BLaER1 (cell line): ENCODE measurements around the gene SWAP70.

Experiments used
- H3K27ac ChIP-seq: shearing (Covaris generic); formaldehyde crosslinking; 2 replicates; pipeline ENCODE4 v1.8.1; 2022
- H3K27me3 ChIP-seq: shearing (Covaris generic); formaldehyde crosslinking; 2 replicates; pipeline ENCODE4 v1.8.1; 2022
- H3K36me3 ChIP-seq: shearing (Covaris generic); formaldehyde crosslinking; 2 replicates; pipeline ENCODE4 v1.8.1; 2022
- H3K4me1 ChIP-seq: shearing (Covaris generic); formaldehyde crosslinking; 2 replicates; pipeline ENCODE4 v1.8.1; 2022
- H3K4me2 ChIP-seq: shearing (Covaris generic); formaldehyde crosslinking; 2 replicates; pipeline ENCODE4 v1.8.1; 2022
- H3K4me3 ChIP-seq: shearing (Covaris generic); formaldehyde crosslinking; 2 replicates; pipeline ENCODE4 v1.8.1; 2022
- H3K9ac ChIP-seq: shearing (Covaris generic); formaldehyde crosslinking; 2 replicates; pipeline ENCODE4 v1.8.1; 2022
- H3K9me3 ChIP-seq: shearing (Covaris generic); formaldehyde crosslinking; 2 replicates; pipeline ENCODE4 v1.8.1; 2022
- H4K20me1 ChIP-seq: shearing (Covaris generic); formaldehyde crosslinking; 2 replicates; pipeline ENCODE4 v1.8.1; 2022
- Cebpa-rat ChIP-seq: shearing (Covaris generic); IDR thresholded peaks from 2 replicates; pipeline ENCODE4 v1.8.1; 2022

The SWAP70 gene

GRCh38 chr11:9776203-9776602, 112.3 kb downstream of the SWAP70 start:
- Histone ChIP-seq H4K20me1 (no peaks in the 10 kb centered on the region), H3K27ac (no peak overlapping the region), H3K4me3 (no peak overlapping the region)

DNA sequence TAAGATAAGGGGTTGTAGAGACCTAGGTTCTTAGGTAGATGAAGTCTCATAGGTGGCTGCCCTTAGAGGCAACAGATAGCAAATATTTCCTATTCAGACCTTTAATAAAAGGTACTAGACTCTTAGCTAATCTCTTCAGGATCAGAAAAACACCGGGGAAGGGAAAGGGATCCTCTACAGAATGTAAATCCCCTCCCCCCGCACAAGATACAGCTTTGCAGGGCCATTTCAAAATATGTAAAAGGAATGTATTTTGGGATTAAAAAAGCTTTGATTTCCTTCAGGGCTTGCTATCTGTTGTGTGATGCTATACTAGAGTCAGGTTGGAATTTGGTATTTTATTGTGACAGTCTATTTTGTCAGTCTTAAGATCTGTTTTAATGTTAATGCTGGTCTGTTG, 113.2 kb downstream of the SWAP70 start:
- Histone ChIP-seq H3K27me3 (no peaks in the 10 kb centered on the region), H3K4me1 (peaks cover 10% of the 10 kb centered on the region), H4K20me1 (no peaks in the 10 kb centered on the region), H3K4me3 (no peak overlapping the region), H3K36me3 (peaks cover 18% of the 10 kb centered on the region), H3K27ac (no peak overlapping the region), H3K4me2 (no peak overlapping the region), H3K9ac (no peak overlapping the region), H3K9me3 (no peaks in the 10 kb centered on the region)
- no peak for TF ChIP-seq Cebpa-rat

More at GRCh38 chr11:9776203-9776602, 112.3 kb downstream of the SWAP70 start:
- peaks cover 6% of the 10 kb centered on the region for H3K4me1 ChIP-seq
- peaks cover 10% of the 10 kb centered on the region for H3K36me3 ChIP-seq
- H3K9ac ChIP-seq, result no peak overlapping the region
- no peaks in the 10 kb centered on the region for H3K27me3 ChIP-seq
- no peak for TF ChIP-seq Cebpa-rat
- H3K9me3 ChIP-seq, result no peaks in the 10 kb centered on the region
- no peak overlapping the region for H3K4me2 ChIP-seq

GRCh38 chr11:9777525-9777924, 113.6 kb downstream of the SWAP70 start:
- no peak for TF ChIP-seq Cebpa-rat
- H3K4me1 ChIP-seq, result peaks cover 10% of the 10 kb centered on the region
- peaks cover 18% of the 10 kb centered on the region for H3K36me3 ChIP-seq
- H4K20me1 ChIP-seq, result no peaks in the 10 kb centered on the region
- H3K9me3 ChIP-seq, result no peaks in the 10 kb centered on the region
- H3K9ac ChIP-seq, result no peak overlapping the region
- H3K27me3 ChIP-seq, result no peaks in the 10 kb centered on the region
- no peak overlapping the region for H3K4me2 ChIP-seq
- no peak overlapping the region for H3K27ac ChIP-seq
- no peak overlapping the region for H3K4me3 ChIP-seq

GRCh38 chr11:9780929-9781328, 117.1 kb downstream of the SWAP70 start:
- Histone ChIP-seq H3K9ac (no peak overlapping the region), H4K20me1 (no peaks in the 10 kb centered on the region), H3K27ac (no peak overlapping the region), H3K4me1 (peaks cover 10% of the 10 kb centered on the region), H3K9me3 (no peaks in the 10 kb centered on the region), H3K27me3 (no peaks in the 10 kb centered on the region), H3K36me3 (peaks cover 18% of the 10 kb centered on the region), H3K4me2 (peak overlapping the region; percentile 36; the same call in 1 of the 2 replicates), H3K4me3 (no peak overlapping the region)
- no peak for TF ChIP-seq Cebpa-rat

GRCh38 chr11:9783986-9784385, 120.1 kb downstream of the SWAP70 start:
- H3K4me1 ChIP-seq, result peaks cover 30% of the 10 kb centered on the region
- TF ChIP-seq Cebpa-rat, result no peak
- no peaks in the 10 kb centered on the region for H3K27me3 ChIP-seq
- H3K27ac ChIP-seq, result no peak overlapping the region
- no peak overlapping the region for H3K4me3 ChIP-seq
- no peak overlapping the region for H3K9ac ChIP-seq
- no peak overlapping the region for H3K4me2 ChIP-seq
- H3K9me3 ChIP-seq, result no peaks in the 10 kb centered on the region
- peaks cover 18% of the 10 kb centered on the region for H3K36me3 ChIP-seq
- H4K20me1 ChIP-seq, result peaks cover 11% of the 10 kb centered on the region; the same call in 1 of the 2 replicates

DNA sequence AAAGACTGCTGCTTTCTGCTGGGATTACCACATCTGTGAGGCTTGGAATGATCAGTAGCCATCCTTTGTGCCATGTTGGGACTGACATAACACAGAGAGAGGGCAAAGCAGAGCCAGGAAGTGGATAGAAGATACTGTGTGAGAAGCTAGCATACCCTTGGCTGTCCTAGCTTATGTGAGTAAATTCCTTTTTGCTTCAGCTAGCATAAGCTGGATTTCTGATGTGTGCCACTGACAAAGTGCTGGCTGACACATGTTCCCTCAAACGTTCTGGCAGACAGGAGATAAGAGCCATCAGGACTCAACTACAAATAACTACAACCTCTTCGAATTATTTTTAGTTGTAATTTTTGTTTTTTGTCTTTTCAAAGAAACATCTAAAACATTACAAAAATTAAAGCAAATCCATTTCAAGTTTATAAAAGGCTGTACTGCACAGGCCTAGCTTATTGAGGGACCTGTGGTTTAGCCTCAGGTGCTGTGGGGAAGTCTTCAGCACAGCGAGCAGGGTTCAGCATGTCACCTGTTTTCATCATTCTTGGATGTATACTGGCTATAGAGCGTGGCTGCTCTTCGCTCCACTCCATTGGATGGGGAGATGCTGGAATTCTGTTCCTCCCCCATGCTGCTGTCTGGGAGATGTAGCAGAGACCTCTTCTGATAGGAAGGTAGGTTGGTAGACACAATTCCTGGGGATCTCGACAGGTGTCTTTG, 120.9 kb downstream of the SWAP70 start:
- Histone ChIP-seq H3K27me3 (no peaks in the 10 kb centered on the region), H3K4me1 (peaks cover 37% of the 10 kb centered on the region), H3K9ac (no peak overlapping the region), H3K9me3 (no peaks in the 10 kb centered on the region), H3K27ac (no peak overlapping the region), H3K36me3 (peaks cover 16% of the 10 kb centered on the region), H3K4me2 (no peak overlapping the region), H3K4me3 (no peak overlapping the region), H4K20me1 (peaks cover 11% of the 10 kb centered on the region; the same call in 1 of the 2 replicates)
- TF ChIP-seq Cebpa-rat, result no peak

GRCh38 chr11:9787260-9787659, 123.4 kb downstream of the SWAP70 start:
- Histone ChIP-seq H3K36me3 (no peaks in the 10 kb centered on the region), H4K20me1 (peaks cover 11% of the 10 kb centered on the region; the same call in 1 of the 2 replicates), H3K4me3 (no peak overlapping the region), H3K27ac (no peak overlapping the region), H3K9ac (no peak overlapping the region), H3K4me1 (peaks cover 31% of the 10 kb centered on the region), H3K4me2 (peak overlapping the region; percentile 42), H3K27me3 (no peaks in the 10 kb centered on the region), H3K9me3 (no peaks in the 10 kb centered on the region)
- TF ChIP-seq Cebpa-rat, result no peak

DNA sequence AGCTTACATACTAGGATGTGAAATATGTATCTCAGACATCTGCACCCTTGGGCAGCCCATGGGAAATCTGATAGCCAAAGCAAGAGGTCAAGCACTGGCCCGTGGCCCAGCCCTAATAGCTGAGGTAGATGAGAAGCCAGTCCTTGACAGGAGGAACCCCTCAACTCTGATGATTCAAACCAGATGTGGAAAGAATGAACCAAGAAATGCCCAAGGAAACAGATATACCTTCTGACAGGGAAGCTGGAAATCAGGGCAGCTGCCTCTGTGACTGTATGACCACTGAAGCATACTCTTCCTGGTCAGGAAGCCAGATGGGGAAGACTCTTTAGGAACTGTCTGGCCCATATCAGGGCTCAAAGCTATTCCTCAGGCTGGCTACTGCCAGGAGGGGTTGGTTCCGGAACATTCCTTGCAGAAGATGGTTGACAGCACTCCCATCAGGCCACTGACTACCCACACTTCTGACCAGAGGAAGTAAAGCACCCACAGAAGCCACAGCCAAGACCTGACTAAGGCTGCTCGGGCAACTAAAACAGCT, 124.2 kb downstream of the SWAP70 start:
- H3K27me3 ChIP-seq, result no peaks in the 10 kb centered on the region
- H3K27ac ChIP-seq, result no peak overlapping the region
- peaks cover 11% of the 10 kb centered on the region; the same call in 1 of the 2 replicates for H4K20me1 ChIP-seq
- no peak for TF ChIP-seq Cebpa-rat
- H3K36me3 ChIP-seq, result no peaks in the 10 kb centered on the region
- H3K4me1 ChIP-seq, result peaks cover 31% of the 10 kb centered on the region
- no peaks in the 10 kb centered on the region for H3K9me3 ChIP-seq
- H3K9ac ChIP-seq, result no peak overlapping the region
- peak overlapping the region; percentile 42 for H3K4me2 ChIP-seq
- no peak overlapping the region for H3K4me3 ChIP-seq

- H3K36me3 ChIP-seq, result no peaks in the 10 kb centered on the region
- H3K4me2 ChIP-seq, result peak overlapping the region; percentile 42
- peaks cover 11% of the 10 kb centered on the region; the same call in 1 of the 2 replicates for H4K20me1 ChIP-seq
- H3K4me3 ChIP-seq, result no peak overlapping the region
- no peak for TF ChIP-seq Cebpa-rat
- no peak overlapping the region for H3K27ac ChIP-seq
- H3K9me3 ChIP-seq, result no peaks in the 10 kb centered on the region
- peaks cover 35% of the 10 kb centered on the region for H3K4me1 ChIP-seq
- no peaks in the 10 kb centered on the region for H3K27me3 ChIP-seq
- no peak overlapping the region for H3K9ac ChIP-seq
These were observed 126.0 kb downstream of the SWAP70 start for GRCh38 chr11:9789910-9790309.

- Histone ChIP-seq H4K20me1 (peaks cover 11% of the 10 kb centered on the region; the same call in 1 of the 2 replicates), H3K4me2 (no peak overlapping the region), H3K27me3 (no peaks in the 10 kb centered on the region), H3K9ac (no peak overlapping the region), H3K36me3 (no peaks in the 10 kb centered on the region), H3K4me3 (no peak overlapping the region), H3K27ac (no peak overlapping the region), H3K9me3 (no peaks in the 10 kb centered on the region), H3K4me1 (peaks cover 36% of the 10 kb centered on the region)
- no peak for TF ChIP-seq Cebpa-rat
These were observed 126.8 kb downstream of the SWAP70 start for GRCh38 chr11:9790703-9791102.
